Stimulated activated CD8-positive, alpha-beta memory T cell treated with anti-CD3 and anti-CD28 coated beads, Interleukin-12 subunit alpha, Interleukin-12 subunit beta, amount 100 ng/mL, for 24 hours (primary cell): ENCODE measurements around the gene ADARB2.
"Not testable (repeated sequence)": the region's sequence is repeated elsewhere in the genome, so short reads cannot be mapped to it uniquely, and the experiment has no call there.

Experiments used
- DNase-seq: peaks from one replicate; pipeline ENCODE4 v3.0.0-alpha.2; 2020; ENCODE audit errors: extremely low read depth

Gene ADARB2

DNA sequence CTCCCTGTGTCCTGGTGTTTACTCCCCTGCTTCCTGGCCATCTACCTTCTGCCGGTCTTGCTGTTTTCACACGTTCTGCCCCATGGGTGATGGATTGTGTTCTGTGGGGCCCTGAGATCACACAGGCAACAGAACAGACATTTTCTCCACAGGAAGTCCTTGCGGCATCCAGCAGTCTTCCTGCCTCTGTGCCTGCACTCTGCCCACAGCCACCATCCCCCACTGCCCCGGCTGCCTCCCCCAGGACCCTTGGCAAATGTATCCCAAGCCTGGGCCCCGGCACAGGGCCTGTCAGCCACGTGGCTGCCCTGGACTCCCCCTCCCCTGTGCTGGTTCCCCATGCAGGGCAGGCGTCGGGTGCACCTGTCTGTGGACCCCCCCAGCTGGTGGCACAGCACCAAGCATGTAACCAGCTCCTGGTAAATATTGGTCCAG, 497.0 kb downstream of the ADARB2 start:
- no peak for DNase-seq

DNA sequence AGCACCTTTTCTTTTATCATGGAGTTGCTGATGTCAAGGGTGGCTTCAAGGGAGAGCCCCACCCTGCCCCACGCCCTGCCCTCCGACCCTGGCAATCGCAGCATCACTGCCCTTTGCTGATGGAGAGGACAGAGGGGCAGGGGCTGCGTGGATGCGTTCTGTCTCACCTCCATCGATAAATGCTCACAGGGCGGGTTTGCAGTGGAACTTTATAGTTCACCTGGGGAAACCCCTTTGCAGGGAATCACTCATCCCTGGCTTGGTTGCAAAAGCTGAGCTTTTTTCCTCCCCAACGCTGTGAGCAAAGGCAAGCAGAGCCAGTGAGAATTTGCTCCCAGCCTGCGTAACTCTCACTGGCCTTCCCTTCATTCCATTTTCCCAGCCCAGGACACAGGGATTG, 504.3 kb downstream of the ADARB2 start:
- no peak for DNase-seq

DNA sequence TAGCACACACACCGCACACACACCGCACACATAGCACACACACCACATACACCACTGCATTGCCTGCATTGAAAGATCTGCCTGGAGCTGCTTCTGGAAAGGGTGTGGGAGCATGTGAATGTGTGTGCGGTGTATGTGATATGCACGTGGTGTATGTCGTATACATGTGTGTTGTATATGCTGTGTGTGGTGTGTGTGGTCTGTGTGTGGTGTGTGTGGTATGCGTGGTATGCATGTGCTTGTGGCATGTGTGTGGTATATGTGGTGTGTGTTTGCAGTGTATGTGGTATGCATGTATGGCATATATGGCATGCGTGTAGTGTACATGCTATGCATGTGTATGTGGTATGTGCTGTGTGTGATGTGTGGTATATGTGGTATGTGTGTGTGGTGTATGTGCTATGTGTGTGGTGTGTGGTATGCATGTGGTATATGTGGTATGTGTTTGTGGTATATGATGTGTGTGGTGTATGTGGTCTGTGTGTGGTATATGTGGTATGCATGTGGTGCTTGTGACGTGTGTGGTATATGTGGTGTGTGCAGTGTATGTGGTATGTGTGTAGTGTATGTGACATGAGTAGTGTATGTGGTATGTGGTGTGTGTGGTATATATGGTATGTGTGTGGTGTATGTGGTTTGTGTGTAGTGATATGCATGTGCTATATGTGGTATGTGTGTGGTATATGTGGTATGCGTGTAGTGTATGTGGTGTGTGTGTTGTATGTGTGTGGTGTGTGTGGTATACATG, 505.0 kb downstream of the ADARB2 start:
- no peak for DNase-seq

DNA sequence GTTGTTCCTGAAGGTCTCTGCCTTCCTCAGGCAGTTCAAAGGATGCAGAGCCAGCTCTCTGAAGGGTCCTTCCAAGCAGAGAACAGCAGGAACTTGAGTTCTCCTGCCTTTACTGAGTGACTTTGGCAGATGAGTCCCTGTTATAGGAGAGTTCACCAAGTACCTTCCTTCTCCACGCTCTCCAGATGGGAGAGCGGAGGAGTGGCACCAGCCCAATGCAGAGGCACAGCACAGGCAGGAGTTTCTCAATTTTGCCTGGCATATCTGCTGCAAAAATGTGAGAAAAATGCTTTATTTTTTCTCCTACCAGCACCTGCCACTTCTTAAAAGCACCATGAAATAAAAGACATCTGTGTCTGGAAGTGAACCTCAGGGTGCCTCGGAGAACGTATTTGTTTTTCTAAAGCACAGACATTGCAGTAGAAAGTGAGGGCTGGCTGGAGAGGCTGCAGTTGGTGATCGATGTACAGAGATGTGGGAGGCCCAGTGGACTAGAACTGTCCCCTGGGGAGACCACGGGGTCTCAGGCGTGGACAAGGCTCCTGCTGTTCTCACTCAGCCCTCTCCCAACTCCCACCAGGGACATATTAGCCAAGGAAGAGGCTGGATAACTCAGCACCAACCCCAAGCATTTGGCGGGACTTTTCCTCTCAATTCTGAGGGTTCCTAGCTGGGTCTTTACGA, 506.6 kb downstream of the ADARB2 start:
- DNase-seq, result no peak

DNA sequence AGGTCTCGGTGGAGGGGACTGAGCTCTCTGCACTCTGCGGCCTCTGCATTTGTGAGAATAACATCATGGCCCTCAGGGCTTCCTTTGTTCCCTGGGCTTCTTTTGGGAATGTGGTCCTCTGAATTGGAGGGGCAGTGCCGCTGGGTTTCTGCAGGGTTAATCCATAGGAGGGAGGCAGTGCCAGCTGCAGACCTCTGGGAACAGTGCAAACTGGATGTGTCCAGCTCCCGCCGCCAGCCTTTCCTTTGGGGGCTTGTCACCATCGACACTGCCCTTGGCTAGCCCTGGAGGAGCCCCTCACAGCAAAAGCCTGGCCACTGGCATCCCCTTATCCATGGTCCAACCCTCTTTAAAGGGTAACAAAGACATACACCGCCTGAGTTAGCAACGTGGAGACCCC, 507.2 kb downstream of the ADARB2 start:
- DNase-seq, result no peak

DNA sequence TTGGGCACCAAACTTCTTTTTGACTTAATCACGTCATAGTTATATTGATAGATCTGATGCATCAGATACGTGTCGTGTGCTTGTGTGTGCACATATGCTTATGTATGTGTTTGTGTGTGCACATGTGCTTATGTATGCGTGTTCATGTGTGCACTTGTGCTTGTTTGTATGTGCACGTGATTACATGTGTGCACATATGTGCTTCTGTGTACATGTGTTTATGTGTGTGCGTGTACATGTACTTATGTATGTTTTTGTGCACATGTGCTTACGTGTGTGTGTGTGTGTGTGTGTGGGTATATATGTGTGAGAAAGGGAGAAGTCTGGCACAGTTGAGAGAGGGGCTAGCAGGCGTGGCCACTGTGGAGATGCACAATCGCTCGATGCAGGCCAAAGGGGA, 507.8 kb downstream of the ADARB2 start:
- no peak for DNase-seq

DNA sequence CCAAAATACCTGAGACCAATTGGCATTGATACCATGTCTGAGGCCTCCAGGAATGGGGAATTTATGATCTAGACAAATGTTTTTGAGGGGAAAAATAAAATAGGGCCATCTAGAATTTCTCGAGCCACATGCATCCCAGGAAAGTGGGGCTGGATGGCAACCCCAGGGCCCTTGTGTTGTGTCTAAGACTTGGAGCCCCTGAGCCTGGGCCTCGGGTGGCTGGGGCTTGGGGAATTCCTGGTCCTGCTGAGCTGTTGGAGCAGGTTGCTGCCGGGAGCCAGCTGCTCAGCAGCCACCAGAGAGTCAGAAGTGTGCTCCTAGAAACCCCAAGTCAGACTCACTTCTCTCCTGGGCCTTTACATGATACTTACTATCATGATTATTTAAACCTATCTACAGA, 508.2 kb downstream of the ADARB2 start:
- no peak for DNase-seq

DNA sequence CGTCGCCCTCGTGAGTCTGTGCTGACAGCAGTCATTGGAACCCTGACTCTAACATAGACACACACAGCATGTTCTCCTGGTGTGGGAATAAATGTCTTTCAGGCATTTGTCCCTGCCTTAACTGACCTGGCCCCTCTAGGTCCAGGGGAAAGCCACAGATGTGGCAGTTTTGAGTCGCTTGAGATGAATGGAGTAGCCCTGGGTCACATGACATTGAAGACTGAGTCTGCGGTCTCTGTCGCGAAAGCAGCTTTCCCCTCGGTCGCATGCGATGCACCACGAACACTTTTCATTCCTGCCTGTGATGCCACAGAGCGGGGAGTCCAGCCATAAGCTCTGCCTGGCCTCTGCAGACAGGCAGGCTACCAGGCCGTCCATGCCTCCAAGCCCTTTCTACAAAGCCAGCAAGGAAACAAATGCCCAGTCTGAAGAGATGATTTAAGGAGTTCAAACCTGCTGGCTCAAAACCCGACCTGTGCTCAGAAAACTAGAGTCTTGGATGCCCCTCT, 508.8 kb downstream of the ADARB2 start:
- DNase-seq, result no peak

DNA sequence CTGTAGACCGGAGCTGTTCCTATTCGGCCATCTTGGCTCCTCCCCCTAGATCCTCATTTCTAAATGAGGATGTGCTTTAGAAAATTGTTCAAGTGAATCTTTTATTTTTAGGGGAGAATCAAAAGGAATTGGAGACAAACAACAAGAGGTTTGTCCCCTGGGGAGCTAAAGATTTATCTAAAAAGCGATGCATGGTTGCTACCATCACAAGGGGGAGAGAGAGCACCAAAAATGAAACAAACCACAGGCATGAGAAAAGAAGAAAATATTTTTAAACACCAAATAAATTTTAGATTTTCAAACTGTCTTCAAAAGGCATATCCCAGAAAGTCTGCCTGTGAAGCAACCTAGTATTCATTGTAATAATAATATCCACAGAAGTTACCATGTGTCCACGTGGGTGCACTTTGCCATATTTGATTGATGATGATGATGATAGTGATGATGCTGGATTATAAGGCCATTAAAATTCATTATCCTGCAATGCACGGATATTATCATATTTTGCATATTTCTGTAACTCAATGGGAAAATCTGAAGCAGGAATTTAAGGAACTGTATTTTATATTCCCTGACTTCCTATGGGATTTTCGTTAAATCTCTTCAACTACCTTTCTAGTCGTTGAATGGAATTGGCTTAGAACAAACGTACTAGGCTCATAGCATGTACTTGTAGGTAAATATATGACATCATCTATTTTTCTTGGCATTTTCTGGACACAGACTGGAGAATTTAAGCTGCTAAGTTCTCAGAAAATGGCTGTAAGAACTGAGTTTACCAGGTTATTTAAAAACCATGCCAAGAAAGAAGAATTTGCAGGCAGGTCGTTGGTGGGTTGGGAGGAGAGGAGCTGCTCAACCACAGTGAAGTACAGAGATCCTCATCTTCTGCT, 509.6 kb downstream of the ADARB2 start:
- DNase-seq, result no peak

DNA sequence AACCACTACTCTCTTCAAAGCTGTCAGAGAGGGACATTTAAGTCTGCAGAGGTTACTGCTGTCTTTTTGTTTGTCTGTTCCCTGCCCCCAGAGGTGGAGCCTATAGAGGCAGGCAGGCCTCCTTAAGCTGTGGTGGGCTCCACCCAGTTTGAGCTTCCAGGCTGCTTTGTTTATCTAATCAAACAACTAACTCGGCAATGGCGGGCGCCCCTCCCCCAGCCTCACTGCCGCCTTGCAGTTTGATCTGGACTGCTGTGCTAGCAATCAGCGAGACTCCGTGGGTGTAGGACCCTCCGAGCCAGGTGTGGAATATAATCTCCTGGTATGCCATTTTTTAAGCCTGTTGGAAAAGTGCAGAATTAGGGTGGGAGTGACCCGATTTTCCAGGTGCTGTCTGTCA, 510.4 kb downstream of the ADARB2 start:
- DNase-seq, result not testable (repeated sequence)

DNA sequence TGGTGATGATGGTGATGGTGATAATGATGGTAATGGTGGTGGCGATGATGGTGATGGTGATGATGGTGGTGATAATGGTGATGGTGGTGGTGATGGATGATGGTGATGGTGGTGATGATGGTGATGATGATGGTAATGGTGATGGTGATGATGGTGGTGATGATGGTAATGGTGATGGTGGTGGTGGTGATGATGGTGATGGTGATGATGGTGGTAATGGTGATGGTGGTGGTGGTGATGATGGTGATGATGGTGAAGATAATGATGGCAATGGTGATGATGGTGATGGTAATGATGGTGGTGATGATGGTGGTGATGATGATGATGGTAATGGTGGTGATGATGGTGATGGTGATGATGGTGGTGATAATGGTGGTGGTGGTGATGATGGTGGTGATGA, 517.5 kb downstream of the ADARB2 start:
- not testable (repeated sequence) for DNase-seq

DNA sequence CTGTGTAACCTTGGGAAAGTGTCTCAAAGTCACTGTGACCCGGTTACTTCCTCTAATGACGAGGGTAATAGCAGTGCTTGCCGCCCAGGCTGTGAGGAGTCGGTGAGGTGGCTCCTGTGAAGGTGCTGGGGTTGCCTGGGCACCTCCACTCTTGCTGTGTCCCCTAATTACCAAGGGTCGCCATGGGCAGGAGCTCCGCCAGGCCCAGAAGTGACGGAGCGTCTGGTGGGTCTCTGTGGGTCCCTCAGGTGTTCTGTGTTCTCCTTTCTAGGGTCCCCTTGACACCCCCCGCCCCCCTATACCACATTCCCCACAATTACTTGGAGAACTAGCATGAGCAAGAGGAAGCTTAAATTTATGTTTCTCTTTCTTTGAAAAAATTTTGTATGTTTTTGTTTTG, 519.7 kb downstream of the ADARB2 start:
- DNase-seq, result no peak

DNA sequence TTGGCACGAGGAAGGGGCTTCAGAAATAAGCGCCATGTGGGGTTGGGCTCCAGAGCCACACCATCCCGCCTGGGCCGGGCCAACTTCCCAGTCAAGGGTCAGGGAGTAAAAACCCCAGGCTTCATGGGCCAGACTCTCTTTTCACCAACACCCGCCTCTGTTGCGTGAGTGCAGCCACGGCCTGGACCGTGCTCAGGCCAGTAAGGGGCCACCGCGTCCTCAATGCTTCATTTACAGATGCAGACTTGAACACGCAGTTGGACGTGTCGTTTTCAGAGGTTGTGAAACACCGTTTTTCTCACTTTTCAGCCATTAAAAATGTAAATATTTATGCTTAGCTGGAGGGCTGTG, 520.1 kb downstream of the ADARB2 start:
- no peak for DNase-seq

DNA sequence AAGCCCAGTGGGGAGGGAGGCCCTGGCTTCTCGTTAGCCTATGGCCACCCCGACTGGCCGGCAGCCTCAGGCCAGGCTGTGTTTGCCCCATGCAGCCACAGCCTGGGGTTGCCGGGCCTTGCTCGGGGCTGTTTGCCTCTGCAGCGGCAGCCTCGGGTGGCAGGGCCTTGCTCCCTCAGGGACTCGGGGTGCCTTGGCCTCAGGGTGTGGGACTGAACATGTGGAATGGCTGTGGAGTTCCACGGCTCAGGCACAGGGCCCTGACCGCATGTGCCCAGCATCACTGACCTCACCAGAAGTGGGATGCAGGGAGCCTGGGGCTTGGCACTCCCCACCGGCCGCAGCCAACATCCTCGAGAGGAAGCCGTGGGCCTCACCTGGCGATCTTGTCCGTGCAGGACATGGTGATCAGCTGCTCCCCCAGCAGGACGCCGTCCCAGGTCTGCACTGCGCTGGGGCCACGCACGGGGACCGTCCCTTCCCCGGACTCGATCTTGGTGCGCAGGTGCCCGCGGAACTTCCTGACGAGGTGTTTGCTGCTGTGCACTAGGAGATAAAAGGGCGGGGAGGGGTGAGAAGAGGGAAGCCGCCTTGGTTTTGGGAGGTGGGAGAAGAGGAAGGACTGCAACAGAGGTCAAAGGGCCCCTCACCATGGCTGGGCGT, 520.6 kb downstream of the ADARB2 start:
- no peak for DNase-seq

DNA sequence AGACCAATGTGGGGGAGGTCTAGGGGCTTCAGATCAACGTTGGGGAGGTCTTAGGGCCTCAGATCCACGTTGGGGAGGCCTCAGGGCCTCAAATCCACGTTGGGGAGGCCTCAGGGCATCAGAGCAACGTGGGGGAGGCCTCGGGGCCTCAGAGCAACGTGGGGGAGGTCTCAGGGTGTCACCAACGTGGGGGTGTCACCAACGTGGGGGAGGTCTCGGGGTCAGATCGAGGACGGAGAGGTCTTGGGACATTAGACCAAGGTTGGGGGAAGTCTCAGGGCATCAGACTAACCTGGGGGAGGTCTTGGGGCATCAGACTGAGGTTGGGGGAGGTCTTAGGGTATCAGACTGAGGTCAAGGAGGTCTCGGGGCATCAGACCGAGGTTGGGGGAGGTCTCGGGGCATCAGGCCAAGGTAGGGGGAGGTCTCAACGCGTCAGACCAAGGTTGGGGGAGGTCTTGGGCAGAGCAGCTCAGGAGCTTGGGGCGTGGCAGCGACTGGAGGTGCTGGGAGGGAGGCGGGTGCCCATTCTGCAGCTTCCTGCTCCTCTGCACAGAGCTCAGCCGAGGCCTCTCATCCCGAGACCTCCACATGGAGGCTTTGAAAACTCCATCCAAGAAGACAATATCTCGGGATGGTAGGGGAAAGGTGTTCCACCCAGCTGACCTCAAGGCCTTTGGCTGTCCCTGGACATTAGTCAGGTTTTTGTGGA, 521.3 kb downstream of the ADARB2 start:
- DNase-seq, result no peak

DNA sequence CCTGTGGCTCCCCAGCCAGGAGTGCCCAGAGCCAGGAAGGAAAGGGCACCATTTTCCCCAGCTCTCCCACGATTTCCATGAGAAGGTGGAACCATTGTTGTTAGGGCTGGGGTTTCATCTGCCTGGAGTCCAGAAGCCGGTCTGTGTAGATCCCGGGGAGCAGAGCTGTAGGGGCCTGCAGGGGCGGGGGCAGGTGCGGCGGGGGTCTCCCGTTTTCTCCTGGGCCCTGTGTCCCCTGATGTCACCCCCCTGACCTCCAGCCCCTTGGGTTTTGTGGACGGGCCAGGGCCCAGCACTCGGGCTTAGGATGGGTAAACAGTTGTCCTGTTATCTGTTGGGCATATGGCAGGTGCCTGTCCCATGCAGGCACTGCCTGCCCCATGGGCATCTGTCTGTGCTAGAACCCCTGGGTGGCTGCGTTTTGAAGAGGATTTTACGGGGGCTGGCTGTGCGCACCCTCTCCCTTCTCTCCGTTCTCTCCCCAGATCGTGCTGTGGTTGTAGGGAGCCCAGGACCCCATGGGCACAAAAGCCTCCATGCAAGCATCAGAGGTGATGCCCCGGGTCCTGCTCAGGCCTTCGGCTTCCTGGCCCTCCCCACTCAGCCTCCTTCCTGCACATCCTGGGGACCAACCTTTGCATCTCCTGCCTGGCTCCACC, 522.3 kb downstream of the ADARB2 start:
- no peak for DNase-seq

DNA sequence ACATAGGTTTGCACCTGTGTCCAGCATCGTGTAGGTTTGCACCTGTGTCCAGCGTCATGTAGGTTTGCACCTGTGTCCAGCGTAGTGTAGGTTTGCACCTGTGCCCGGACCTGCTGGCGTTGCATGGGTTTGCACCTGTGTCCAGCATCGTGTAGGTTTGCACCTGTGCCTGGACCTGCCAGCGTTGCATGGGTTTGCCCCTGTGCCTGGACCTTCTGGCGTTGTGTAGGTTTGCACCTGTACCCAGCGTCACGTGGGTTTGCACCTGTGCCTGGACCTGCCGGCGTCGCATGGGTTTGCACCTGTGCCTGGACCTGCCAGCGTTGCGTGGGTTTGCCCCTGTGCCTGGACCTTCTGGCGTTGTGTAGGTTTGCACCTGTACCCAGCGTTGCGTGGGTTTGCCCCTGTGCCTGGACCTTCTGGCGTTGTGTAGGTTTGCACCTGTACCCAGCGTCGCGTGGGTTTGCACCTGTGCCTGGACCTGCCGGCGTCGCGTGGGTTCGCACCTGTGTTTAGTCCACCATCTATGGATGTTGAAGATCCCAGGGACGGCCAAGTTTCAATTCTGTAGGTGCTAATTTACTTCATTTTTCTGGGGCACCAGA, 523.2 kb downstream of the ADARB2 start:
- no peak for DNase-seq

DNA sequence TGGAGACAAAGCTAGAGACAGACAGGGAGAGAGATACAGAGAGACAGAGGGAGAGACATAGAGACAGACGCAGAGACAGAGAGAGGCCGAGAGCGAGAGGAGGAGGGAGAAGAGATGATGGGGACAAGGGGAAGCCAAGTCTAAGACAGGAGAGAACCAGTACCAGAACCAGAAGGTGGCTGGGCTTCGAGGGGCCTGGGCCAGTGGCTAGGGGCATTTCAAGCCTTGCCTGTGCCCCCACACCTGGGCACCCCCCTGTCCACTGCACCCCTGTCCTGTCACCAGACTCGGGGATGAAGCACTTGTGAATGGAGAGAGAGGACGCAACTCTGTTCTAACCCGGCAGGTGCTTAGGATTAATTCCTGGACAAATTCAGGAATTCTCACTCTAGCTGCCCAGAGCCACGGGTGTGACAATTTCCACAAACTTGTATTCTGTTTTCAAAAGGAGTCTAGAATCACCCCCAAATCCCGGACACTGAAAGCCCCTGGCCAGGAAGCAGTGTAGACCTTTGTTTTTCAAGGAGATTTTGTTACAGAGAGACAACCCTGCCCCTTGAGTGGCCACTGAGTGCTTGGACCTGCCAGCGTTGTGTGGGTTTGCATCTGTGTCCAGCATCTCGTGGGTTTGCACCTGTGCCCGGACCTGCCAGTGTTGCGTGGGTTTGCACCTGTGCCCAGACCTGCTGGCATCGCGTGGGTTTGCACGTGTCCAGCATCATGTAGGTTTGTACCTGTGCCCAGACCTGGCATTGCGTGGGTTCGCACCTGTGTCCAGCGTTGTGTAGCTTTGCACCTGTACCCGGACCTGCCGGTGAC, 523.9 kb downstream of the ADARB2 start:
- no peak for DNase-seq

DNA sequence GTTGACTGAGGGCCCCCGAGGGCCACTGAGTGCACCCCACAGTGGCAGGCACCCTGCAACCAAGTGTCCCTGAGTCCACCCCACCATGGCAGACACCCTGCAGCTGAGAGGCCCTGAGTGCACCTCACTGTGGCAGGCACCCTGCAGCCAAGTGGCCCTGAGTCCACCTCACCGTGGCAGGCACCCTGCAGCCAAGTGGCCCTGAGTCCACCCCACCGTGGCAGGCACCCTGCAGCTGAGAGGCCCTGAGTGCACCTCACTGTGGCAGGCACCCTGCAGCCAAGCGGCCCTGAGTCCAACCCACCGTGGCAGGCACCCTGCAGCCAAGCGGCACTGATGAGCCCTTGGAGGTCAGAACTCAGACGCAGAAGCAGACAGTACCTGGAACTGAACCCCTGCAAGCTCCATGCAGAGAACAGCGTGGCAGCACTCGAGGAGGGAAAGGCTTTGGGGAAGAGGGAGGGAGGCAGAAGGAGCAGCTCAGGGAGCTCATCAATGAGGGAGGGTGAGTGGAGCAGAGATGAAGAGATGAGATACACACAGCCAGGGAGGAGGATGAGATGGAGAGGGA, 524.7 kb downstream of the ADARB2 start:
- no peak for DNase-seq
